SK-N-SH (cell line): ENCODE results near the gene MYBPH. TPM values are rescaled to one million over a fixed set of nuclear protein-coding genes. Genes with fewer than 3 reads are reported as not detected.

Source experiments
- CTCF ChIA-PET: fragments of 300-600, 350-600 bp; formaldehyde crosslinking; extraction: SDS; loops from one replicate; lab custom pipeline; 2021; lab: Yijun Ruan, JAX
- POLR2A ChIA-PET: fragments of 350-600 bp; sonication (Branson Sonifier 250); formaldehyde crosslinking; extraction: SDS; loops from one replicate; lab custom pipeline; 2020; ENCODE audit warnings: antibody characterized with exemption, inconsistent platforms; lab: Yijun Ruan, JAX
- DNase-seq: peaks from one replicate; pipeline ENCODE4 v3.0.0; 2012
- H2AFZ ChIP-seq: fragments of 200-600 bp; sonication (generic); 2 replicates; pipeline ENCODE4 v1.8.1; 2016; ENCODE audit warnings: antibody characterized with exemption, mild to moderate bottlenecking, low read depth
- H3F3A ChIP-seq: fragments of 200-600 bp; sonication (generic); replicated peaks from 2 replicates; pipeline ENCODE3; 2016; ENCODE audit warnings: antibody characterized with exemption, mild to moderate bottlenecking; ENCODE audit not compliant: insufficient read depth
- H3K27ac ChIP-seq, 2 experiments: fragments of 200-500 bp in 1 of 2; fragments of 200-600 bp in 1 of 2; sonication (Bioruptor generic) in 1 of 2; sonication (generic), shearing (Covaris generic) in 1 of 2; 2 replicates each; pipeline versions ENCODE4 v1.5.1 to v1.6.1; 2014 to 2016; ENCODE audit warnings: low read depth in 2 of 2, inconsistent platforms in 1 of 2, low read length in 1 of 2, mild to moderate bottlenecking in 1 of 2, mixed read lengths in 1 of 2
- H3K27me3 ChIP-seq: fragments of 200-600 bp; sonication (generic), shearing (Covaris generic); 2 replicates; pipeline ENCODE4 v1.6.1; 2016; ENCODE audit warnings: mixed run types; ENCODE audit not compliant: insufficient read depth
- H3K36me3 ChIP-seq, 2 experiments: fragments of 200-500 bp in 1 of 2; fragments of 200-600 bp in 1 of 2; sonication (Bioruptor generic) in 1 of 2; sonication (generic) in 1 of 2; replicated peaks in 1 of 2; 2 replicates each; pipeline versions ENCODE3 to v1.5.1; 2014 to 2016; ENCODE audit warnings: low read length in 1 of 2, mild to moderate bottlenecking in 1 of 2; ENCODE audit not compliant: insufficient read depth in 2 of 2, control insufficient read depth in 1 of 2
- H3K4me1 ChIP-seq, 2 experiments: fragments of 200-500 bp in 1 of 2; fragments of 200-600 bp in 1 of 2; sonication (Bioruptor generic) in 1 of 2; sonication (generic), shearing (Covaris generic) in 1 of 2; 2 replicates each; pipeline versions ENCODE4 v1.5.1 to v1.6.1; 2014 to 2016; ENCODE audit warnings: low read depth in 1 of 2, low read length in 1 of 2, mixed run types in 1 of 2; ENCODE audit not compliant: insufficient read depth in 2 of 2, control insufficient read depth in 1 of 2
- H3K4me2 ChIP-seq: fragments of 200-600 bp; sonication (generic), shearing (Covaris generic); 2 replicates; pipeline ENCODE4 v1.6.1; 2017; ENCODE audit warnings: mixed run types
- H3K4me3 ChIP-seq, 2 experiments: fragments of 200-500 bp in 1 of 2; fragments of 200-600 bp in 1 of 2; sonication (Bioruptor generic) in 1 of 2; sonication (generic), shearing (Covaris generic) in 1 of 2; 2 replicates each; pipeline versions ENCODE4 v1.5.1 to v1.8.1; 2014 to 2016; ENCODE audit warnings: low read depth in 2 of 2, inconsistent platforms in 1 of 2, low read length in 1 of 2, mild to moderate bottlenecking in 1 of 2, mixed read lengths in 1 of 2, moderate library complexity in 1 of 2
- H3K79me2 ChIP-seq: fragments of 200-600 bp; sonication (generic); 2 replicates; pipeline ENCODE4 v1.8.1; 2017; ENCODE audit warnings: mild to moderate bottlenecking; ENCODE audit not compliant: insufficient read depth
- H3K9ac ChIP-seq: fragments of 200-600 bp; sonication (generic); 2 replicates; pipeline ENCODE4 v1.6.1; 2017; ENCODE audit warnings: mixed run types
- H3K9me2 ChIP-seq: fragments of 200-600 bp; sonication (generic); 2 replicates; pipeline ENCODE4 v1.6.1; 2017; ENCODE audit warnings: mixed run types
- H3K9me3 ChIP-seq: fragments of 200-600 bp; sonication (generic); 2 replicates; pipeline ENCODE4 v1.6.1; 2017; ENCODE audit warnings: mixed run types, mild to moderate bottlenecking, moderate library complexity
- H4K20me1 ChIP-seq: fragments of 200-600 bp; sonication (generic); 2 replicates; pipeline ENCODE4 v1.6.1; 2017; ENCODE audit warnings: mild to moderate bottlenecking, mixed run types; ENCODE audit not compliant: insufficient read depth
- EZH2phosphoT487 ChIP-seq: fragments of 200-600 bp; sonication (generic); IDR thresholded peaks from 2 replicates; pipeline ENCODE4 v1.6.1; 2017; ENCODE audit warnings: low read depth, mixed run types, mild to moderate bottlenecking, antibody characterized with exemption, moderate library complexity, borderline replicate concordance
- FOSL2 ChIP-seq: IDR thresholded peaks from 2 replicates; pipeline ENCODE4 v1.4.0; 2012; ENCODE audit warnings: low read depth, mild to moderate bottlenecking, moderate library complexity, borderline replicate concordance
- GABPA ChIP-seq: IDR thresholded peaks from 2 replicates; pipeline ENCODE4 v1.4.0; 2012; ENCODE audit warnings: low read depth, mild to moderate bottlenecking
- GATA2 ChIP-seq: sonication (generic); formaldehyde crosslinking; IDR thresholded peaks from 2 replicates; pipeline ENCODE4 v1.5.0; 2020; ENCODE audit warnings: mild to moderate bottlenecking, missing genetic modification reagents
- JUND ChIP-seq: IDR thresholded peaks from 2 replicates; pipeline ENCODE4 v1.4.0; 2012
- MXI1 ChIP-seq: IDR thresholded peaks from 2 replicates; pipeline ENCODE4 v1.6.1; 2012; ENCODE audit warnings: mild to moderate bottlenecking, low read depth, low read length, improper control_type of control experiment
- NRF1 ChIP-seq: IDR thresholded peaks from 2 replicates; pipeline ENCODE4 v1.6.1; 2012; ENCODE audit warnings: low read depth, mild to moderate bottlenecking, low read length
- PBX3 ChIP-seq: IDR thresholded peaks from 2 replicates; pipeline ENCODE4; 2012
- RAD21 ChIP-seq: IDR thresholded peaks from 2 replicates; pipeline ENCODE4 v1.6.1; 2012; ENCODE audit warnings: mild to moderate bottlenecking, low read length
- RCOR1 ChIP-seq: fragments of 150-350 bp; IDR thresholded peaks from 2 replicates; pipeline ENCODE4 v1.6.1; 2017; ENCODE audit warnings: antibody characterized with exemption, low read length
- RFX5 ChIP-seq: IDR thresholded peaks from 2 replicates; pipeline ENCODE4 v1.6.1; 2012; ENCODE audit warnings: mild to moderate bottlenecking, improper control_type of control experiment, low read length
- SIN3A ChIP-seq: IDR thresholded peaks from 2 replicates; pipeline ENCODE4 v1.6.1; 2012; ENCODE audit warnings: low read depth, mild to moderate bottlenecking, low read length, moderate library complexity, borderline replicate concordance
- SMC3 ChIP-seq: IDR thresholded peaks from 2 replicates; pipeline ENCODE4 v1.6.1; 2012; ENCODE audit warnings: low read depth, low read length, improper control_type of control experiment
- YY1 ChIP-seq: IDR thresholded peaks from 2 replicates; pipeline ENCODE4 v1.4.0; 2012; ENCODE audit warnings: low read depth, mild to moderate bottlenecking
- polyA plus RNA-seq, 3 experiments: library from polyadenylated mRNA; depleted of rRNA; stranded (reverse); fragments of >200 nt; gene quantifications; 2 replicates each; pipeline ENCODE4 v1.2.3, GENCODE V29; 2012
- TF ChIP-seq, protein P1 (sequence below): IDR thresholded peaks from 2 replicates; pipeline ENCODE4 v1.4.0; 2012; ENCODE audit warnings: low read depth
- TF ChIP-seq, protein P2 (sequence below): fragments of 150-350 bp; IDR thresholded peaks from 2 replicates; pipeline ENCODE4 v1.6.1; 2017; ENCODE audit warnings: antibody characterized with exemption, low read length, low read depth, borderline replicate concordance
- TF ChIP-seq, protein P3 (sequence below): fragments of 200-600 bp; sonication (generic); IDR thresholded peaks from 2 replicates; pipeline ENCODE4 v1.6.1; 2017; ENCODE audit warnings: antibody characterized with exemption, mild to moderate bottlenecking, moderate library complexity

The MYBPH gene
- polyA plus RNA-seq, 1 of the 3 experiments (the other 2 are of a cell fraction) = 0.12 TPM

- Histone ChIP-seq H3K9me3 (no peaks in the 10 kb centered on the region), H3K4me2 (no peak overlapping the region), H3F3A (no peaks in the 10 kb centered on the region), H3K27me3 (no peaks in the 10 kb centered on the region; the same call in 1 of the 2 replicates), H3K9me2 (no peaks in the 10 kb centered on the region), H3K79me2 (no peaks in the 10 kb centered on the region), H2AFZ (no peak overlapping the region), H4K20me1 (no peaks in the 10 kb centered on the region), H3K36me3 (no peaks in the 10 kb centered on the region), H3K4me1 (no peaks in the 10 kb centered on the region; a peak in 1 of 4 replicates), H3K27ac (no peak overlapping the region), H3K4me3 (no peak overlapping the region), H3K9ac (no peak overlapping the region)
- ChIA-PET POLR2A (no interaction called here), CTCF (interaction anchor here (21.7 to 23.6 kb wide), 2 partner anchors 88 to 171 kb away, joined by 454 to 602 read pairs; partner anchors contain the start of gene ADORA1)
- DNase-seq = no peak
- TF ChIP-seq SMC3 (no peak), PBX3 (no peak), EZH2phosphoT487 (no peak), RCOR1 (no peak), FOSL2 (no peak), YY1 (no peak), MXI1 (no peak)
- TF ChIP-seq, protein P1, sequence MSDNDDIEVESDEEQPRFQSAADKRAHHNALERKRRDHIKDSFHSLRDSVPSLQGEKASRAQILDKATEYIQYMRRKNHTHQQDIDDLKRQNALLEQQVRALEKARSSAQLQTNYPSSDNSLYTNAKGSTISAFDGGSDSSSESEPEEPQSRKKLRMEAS = no peak
- TF ChIP-seq, protein P2, sequence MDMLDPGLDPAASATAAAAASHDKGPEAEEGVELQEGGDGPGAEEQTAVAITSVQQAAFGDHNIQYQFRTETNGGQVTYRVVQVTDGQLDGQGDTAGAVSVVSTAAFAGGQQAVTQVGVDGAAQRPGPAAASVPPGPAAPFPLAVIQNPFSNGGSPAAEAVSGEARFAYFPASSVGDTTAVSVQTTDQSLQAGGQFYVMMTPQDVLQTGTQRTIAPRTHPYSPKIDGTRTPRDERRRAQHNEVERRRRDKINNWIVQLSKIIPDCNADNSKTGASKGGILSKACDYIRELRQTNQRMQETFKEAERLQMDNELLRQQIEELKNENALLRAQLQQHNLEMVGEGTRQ = no peak
Measured at GRCh38 chr1:203210988-203211387, 35.4 kb upstream of the MYBPH start.

DNA sequence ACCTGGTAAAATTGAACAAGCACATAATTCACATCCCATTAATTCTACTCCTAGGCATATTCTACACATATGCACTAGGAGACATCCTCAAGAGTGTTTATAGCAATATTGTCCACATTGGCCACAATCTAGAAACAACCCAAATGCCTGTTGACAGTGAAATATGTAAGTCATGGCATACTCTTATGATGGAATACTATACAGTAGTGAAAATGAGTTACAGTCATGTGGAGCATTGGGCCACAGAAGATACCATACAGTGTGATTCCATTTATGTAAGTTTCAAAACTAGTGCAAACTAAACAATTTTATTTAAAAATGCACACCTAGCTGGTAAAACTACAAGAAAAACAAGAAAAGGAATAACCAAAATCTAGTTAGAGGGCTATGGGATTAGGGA, 34.7 kb upstream of the MYBPH start:
- CTCF ChIA-PET = interaction anchor here (1.0 to 23.6 kb wide), 3 partner anchors 57 to 171 kb away, joined by 6 to 602 read pairs (median 454); partner anchors contain the start of gene ADORA1
- POLR2A ChIA-PET = no interaction called here

More for the DNA sequence above, 34.7 kb upstream of the MYBPH start:
- Histone ChIP-seq H3F3A (no peaks in the 10 kb centered on the region), H4K20me1 (no peaks in the 10 kb centered on the region), H3K4me3 (no peak overlapping the region), H3K36me3 (no peaks in the 10 kb centered on the region), H2AFZ (no peak overlapping the region), H3K9ac (no peak overlapping the region), H3K27me3 (no peaks in the 10 kb centered on the region; the same call in 1 of the 2 replicates), H3K4me2 (no peak overlapping the region), H3K27ac (no peak overlapping the region), H3K79me2 (no peaks in the 10 kb centered on the region), H3K9me3 (no peaks in the 10 kb centered on the region), H3K9me2 (no peaks in the 10 kb centered on the region), H3K4me1 (no peaks in the 10 kb centered on the region; a peak in 1 of 4 replicates)
- TF ChIP-seq GABPA (no peak), JUND (no peak), NRF1 (no peak), RAD21 (no peak), SIN3A (no peak), GATA2 (CRISPR knock-in tag) (no peak), PBX3 (no peak), RFX5 (no peak)
- TF ChIP-seq, protein P1 = no peak
- TF ChIP-seq, protein P3, sequence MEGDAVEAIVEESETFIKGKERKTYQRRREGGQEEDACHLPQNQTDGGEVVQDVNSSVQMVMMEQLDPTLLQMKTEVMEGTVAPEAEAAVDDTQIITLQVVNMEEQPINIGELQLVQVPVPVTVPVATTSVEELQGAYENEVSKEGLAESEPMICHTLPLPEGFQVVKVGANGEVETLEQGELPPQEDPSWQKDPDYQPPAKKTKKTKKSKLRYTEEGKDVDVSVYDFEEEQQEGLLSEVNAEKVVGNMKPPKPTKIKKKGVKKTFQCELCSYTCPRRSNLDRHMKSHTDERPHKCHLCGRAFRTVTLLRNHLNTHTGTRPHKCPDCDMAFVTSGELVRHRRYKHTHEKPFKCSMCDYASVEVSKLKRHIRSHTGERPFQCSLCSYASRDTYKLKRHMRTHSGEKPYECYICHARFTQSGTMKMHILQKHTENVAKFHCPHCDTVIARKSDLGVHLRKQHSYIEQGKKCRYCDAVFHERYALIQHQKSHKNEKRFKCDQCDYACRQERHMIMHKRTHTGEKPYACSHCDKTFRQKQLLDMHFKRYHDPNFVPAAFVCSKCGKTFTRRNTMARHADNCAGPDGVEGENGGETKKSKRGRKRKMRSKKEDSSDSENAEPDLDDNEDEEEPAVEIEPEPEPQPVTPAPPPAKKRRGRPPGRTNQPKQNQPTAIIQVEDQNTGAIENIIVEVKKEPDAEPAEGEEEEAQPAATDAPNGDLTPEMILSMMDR = no peak
- DNase-seq = no peak
